Ishikawa (cell line): Measurements from ENCODE around the gene CCL27.
A peak's percentile ranks its signal among the peaks of the same experiment; 100 is the strongest.

Source experiments
- CEBPB ChIP-seq: IDR thresholded peaks from 2 replicates; pipeline ENCODE4 v1.6.1; 2012
- CREB1 ChIP-seq: IDR thresholded peaks from 2 replicates; pipeline ENCODE4 v1.6.1; 2012; ENCODE audit warnings: low read depth
- EP300 ChIP-seq: IDR thresholded peaks from 2 replicates; pipeline ENCODE4 v1.6.1; 2012; ENCODE audit warnings: borderline replicate concordance
- FOXM1 ChIP-seq: IDR thresholded peaks from 2 replicates; pipeline ENCODE4 v1.6.1; 2012; ENCODE audit warnings: low read depth, borderline replicate concordance
- MAX ChIP-seq: IDR thresholded peaks from 2 replicates; pipeline ENCODE4 v1.6.1; 2012
- NFIC ChIP-seq: IDR thresholded peaks from 2 replicates; pipeline ENCODE4 v1.6.1; 2012
- RAD21 ChIP-seq: IDR thresholded peaks from 2 replicates; pipeline ENCODE4 v1.6.1; 2012; ENCODE audit warnings: low read depth
- TCF12 ChIP-seq: IDR thresholded peaks from 2 replicates; pipeline ENCODE4 v1.6.1; 2012; ENCODE audit warnings: low read depth
- ZBTB7A ChIP-seq: IDR thresholded peaks from 2 replicates; pipeline ENCODE4 v1.6.1; 2012; ENCODE audit warnings: low read depth

Gene CCL27

GRCh38 chr9:34612788-34613390, 49.6 kb downstream of the CCL27 start:
- no peak for TF ChIP-seq TCF12
- TF ChIP-seq FOXM1, result no peak
- no peak for TF ChIP-seq CREB1
- TF ChIP-seq CEBPB, result no peak
- no peak for TF ChIP-seq EP300
- TF ChIP-seq MAX, result no peak
- TF ChIP-seq NFIC, result no peak
- peak; percentile 31; the same call in 1 of the 2 replicates for TF ChIP-seq ZBTB7A
- TF ChIP-seq RAD21, result peak; percentile 64
